HG02884 (cell line): ENCODE results near the gene FAM219B.
A peak's percentile ranks its signal among the peaks of the same experiment; 100 is the strongest.
"Not testable (repeated sequence)": the region's sequence is repeated elsewhere in the genome, so short reads cannot be mapped to it uniquely, and the experiment has no call there.

Experiments used
- ATAC-seq: cut with Tn5 transposase; IDR thresholded peaks from one replicate; pipeline ENCODE4 v1.9.1; 2021; ENCODE audit warnings: mild to moderate bottlenecking, moderate library complexity; ENCODE audit not compliant: unreplicated experiment

The FAM219B gene, protein sequence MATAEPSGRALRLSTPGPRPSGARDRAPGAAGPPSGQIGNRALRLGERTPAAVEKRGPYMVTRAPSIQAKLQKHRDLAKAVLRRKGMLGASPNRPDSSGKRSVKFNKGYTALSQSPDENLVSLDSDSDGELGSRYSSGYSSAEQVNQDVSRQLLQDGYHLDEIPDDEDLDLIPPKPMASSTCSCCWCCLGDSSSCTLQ

GRCh38 chr15:74906450-74907162, at the start of gene FAM219B:
Gene FAM219B (minus strand): TSS chr15:74906851. CDS start chr15:74906800, 51 bp downstream.
- ATAC-seq = peak; percentile 81

- ATAC-seq = peak; percentile 37
These were observed 49.4 kb upstream of the FAM219B start for GRCh38 chr15:74955796-74956647.

- no peak for ATAC-seq
These were observed 48.4 kb upstream of the FAM219B start for GRCh38 chr15:74955017-74955416.

DNA sequence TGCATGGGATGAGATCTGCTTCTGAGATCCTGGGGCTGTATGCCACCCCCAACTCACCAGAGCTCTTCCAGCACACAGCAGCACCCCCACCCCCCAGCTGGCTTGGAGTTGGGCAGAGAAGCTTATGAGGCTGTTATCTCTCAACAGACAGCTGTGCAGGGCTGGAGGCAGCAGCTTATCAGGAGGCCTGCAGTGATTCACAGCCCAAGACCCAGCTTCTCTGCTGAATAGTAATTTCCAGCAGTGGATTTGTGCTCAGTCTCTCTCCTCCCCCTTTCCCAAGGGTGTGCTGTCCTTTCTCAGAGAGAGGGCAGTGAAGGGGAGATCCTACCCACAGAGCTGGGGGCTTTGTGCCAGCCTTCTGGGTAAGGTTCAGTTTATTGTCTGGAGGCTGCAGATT, 47.9 kb upstream of the FAM219B start:
- ATAC-seq = no peak

- no peak for ATAC-seq
These were observed 44.4 kb upstream of the FAM219B start for GRCh38 chr15:74951006-74951405.

DNA sequence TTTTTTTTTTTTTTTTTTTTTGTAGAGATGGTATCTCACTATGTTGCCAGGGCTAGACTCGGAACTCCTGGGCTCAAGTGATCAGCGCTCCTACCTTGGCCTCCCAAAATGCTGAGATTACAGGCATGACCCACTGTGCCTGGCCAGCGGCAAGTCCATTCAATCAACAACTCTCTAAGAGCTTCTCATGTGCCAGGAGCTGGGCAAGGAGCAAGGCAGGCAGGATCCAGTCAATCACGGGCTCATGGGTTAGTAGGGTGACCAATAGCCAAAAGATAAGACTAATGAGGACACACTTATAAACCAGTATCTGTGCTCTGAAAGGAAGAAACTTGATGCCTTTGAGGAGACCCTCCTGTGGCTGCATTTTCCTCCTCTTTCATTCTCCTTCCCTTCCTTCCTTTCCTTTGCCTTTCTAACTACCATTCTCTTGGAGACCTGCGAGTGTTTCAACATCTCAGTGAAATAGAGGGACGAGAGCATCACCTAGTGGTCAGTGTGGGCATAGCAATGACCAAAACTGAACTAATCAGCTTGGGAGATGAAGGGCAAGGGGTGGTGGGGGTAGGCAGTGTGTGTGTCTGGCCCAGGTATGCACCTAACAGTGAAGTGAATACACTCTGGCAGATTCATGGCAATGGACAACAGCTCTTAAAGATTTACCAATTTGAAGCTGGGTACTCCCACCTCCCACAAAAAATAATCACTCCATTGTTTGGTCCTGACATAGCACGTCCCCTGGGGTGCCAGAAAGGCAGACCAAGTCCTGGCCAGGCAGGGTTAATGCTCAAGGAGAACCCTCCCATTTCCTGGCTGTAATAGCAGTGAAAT, 43.6 kb upstream of the FAM219B start:
- ATAC-seq = no peak

- ATAC-seq = peak; percentile 83
These were observed 31.1 kb upstream of the FAM219B start, which contains the start of gene COX5A for GRCh38 chr15:74937590-74938371. Gene COX5A (minus strand): TSS chr15:74938073. CDS start chr15:74938014, 59 bp downstream.

DNA sequence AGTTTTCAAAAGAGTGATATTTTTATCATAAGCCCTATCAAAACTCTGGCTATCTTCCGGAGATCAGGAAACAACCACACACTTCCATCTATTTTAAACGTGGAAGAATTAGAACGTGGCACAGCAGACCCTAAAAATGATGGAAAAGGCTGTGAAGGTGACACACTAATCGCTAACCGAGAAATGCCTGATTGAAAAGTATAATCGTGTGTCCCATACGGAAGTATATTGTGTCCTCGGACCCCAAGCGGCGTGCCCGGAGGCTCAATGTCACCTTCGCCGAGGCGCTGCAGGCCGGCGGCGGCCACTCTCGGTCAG, 30.6 kb upstream of the FAM219B start:
- ATAC-seq = no peak

DNA sequence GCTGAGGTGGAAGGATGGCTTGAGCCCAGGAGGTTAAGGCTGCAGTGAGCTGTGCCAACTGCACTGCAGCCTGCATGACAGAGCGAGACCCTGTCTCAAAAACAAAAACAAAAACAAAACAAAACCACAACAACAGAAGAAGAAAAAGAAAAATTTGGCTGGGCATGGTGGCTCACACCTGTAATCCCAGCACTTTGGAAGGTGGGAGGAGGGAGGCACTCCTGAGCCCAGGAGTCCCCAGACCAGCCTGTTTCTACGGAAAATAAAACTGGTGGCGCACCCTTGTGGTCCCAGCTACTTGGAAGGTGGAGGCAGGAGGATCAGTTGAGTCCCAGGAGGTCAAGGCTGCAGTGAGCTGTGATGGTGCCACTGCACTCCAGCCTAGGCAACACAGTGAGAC, 28.5 kb upstream of the FAM219B start:
- ATAC-seq = not testable (repeated sequence)

- no peak for ATAC-seq
These were observed 26.9 kb upstream of the FAM219B start for GRCh38 chr15:74933573-74933972.

GRCh38 chr15:74928771-74929198, 22.1 kb upstream of the FAM219B start:
- no peak for ATAC-seq

DNA sequence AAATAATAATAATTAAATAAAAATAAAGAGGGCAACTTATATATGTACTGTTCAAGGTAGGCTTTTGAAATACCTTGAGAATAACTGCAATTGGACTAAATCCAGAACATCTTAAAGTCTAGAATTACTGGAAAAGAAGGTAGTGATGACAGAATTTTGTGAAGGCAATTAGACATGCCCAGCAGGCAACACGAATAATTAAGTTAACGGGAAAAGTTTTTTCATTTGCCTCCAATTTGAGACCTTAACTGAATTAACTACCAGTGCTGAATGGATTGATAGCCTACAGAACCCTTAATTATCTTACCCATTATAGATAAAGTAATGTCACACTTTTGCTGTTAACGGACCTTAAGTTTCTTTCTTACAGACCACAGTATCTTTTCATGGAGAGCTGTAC, 17.9 kb upstream of the FAM219B start:
- ATAC-seq = no peak

DNA sequence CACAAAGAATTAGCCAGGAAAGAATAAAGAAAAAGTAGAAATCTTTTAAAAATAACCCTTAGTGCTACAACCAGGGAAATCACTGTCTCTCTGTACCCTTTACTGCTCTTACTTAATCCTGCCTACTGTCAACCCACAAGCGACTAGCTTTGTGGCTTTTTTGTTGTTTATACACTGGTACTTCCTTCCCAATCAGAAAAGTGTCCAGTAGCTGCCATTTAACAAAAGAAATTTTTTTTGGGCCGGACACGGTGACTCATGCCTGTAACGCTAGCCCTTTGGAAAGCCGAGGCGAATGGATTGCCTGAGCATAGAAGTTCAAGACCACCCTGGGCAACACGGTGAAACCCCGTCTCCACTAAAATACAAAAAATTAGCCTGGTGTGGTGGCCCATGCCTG, 13.8 kb upstream of the FAM219B start:
- no peak for ATAC-seq

GRCh38 chr15:74917676-74918075, 11.0 kb upstream of the FAM219B start:
- no peak for ATAC-seq

- ATAC-seq = not testable (repeated sequence)
These were observed 7.1 kb upstream of the FAM219B start for GRCh38 chr15:74913799-74914198.

DNA sequence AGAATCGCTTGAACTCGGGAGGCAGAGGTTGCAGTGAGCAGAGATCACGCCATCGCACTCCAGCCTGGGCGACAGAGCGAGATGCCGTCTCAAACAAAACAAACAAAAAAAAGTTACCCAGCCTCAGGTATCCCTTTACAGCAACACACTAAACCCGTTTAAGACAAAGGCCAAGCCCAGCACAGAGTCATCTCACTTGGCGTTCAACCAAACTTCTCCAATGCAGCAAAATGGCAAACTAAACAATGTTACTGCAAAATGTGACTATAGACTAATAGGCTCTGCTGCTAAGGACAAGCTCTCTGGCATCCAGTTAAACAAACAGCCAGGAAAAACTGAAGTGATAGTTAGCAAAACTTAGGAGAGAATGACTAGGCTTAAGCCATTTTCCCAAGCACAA, 6.4 kb upstream of the FAM219B start:
- ATAC-seq = no peak

GRCh38 chr15:74908635-74909034, 2.0 kb upstream of the FAM219B start:
- no peak for ATAC-seq

- ATAC-seq = no peak
These were observed 666 bp upstream of the FAM219B start for GRCh38 chr15:74907163-74907870.

DNA sequence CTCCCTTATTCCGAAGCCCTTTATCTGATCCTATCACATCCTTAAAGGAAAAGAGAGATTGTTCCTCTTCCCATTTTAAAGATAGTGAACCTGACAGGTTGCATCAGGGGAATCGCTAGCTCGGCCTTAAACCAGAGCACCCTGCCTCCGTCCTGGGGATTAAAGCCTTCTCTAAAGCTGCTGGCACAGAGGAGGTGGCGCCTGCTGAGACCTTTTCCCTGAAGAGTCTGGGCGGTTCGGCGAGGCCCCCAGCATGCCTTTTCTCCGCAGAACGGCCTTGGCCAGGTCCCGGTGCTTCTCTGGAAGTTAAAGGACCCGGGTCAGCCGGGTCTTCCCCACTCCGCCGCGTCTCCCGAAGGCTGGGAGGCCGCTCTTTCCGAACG, 593 bp downstream of the FAM219B start:
- peak; percentile 22 for ATAC-seq
